Trophoblast cell (in vitro differentiated cells and primary cell): ENCODE measurements around the gene PSRC1.
A peak's percentile ranks its signal among the peaks of the same experiment; 100 is the strongest.

Experiments
- DNase-seq, 2 donors: peaks; one replicate each; pipeline ENCODE4 v3.0.0-alpha.2; 2016
- H2AFZ ChIP-seq: 2 replicates; pipeline ENCODE4 v1.6.1; 2013; ENCODE audit warnings: low read length, moderate library complexity, mild to moderate bottlenecking; ENCODE audit not compliant: insufficient read depth, poor library complexity
- H2AK5ac ChIP-seq: 2 replicates; pipeline ENCODE4 v1.6.1; 2013; ENCODE audit warnings: mild to moderate bottlenecking, low read length
- H2BK120ac ChIP-seq: 2 replicates; pipeline ENCODE4 v1.6.1; 2013; ENCODE audit warnings: low read length, mild to moderate bottlenecking, moderate library complexity; ENCODE audit not compliant: insufficient read depth, poor library complexity
- H2BK12ac ChIP-seq: 2 replicates; pipeline ENCODE4 v1.6.1; 2013; ENCODE audit warnings: mild to moderate bottlenecking, low read length, moderate library complexity
- H2BK5ac ChIP-seq: 2 replicates; pipeline ENCODE4 v1.6.1; 2013; ENCODE audit warnings: low read length, low read depth, moderate library complexity, mild to moderate bottlenecking; ENCODE audit not compliant: poor library complexity
- H3K14ac ChIP-seq: 2 replicates; pipeline ENCODE4 v1.6.1; 2013; ENCODE audit warnings: mild to moderate bottlenecking, low read length
- H3K18ac ChIP-seq: 2 replicates; pipeline ENCODE4 v1.6.1; 2013; ENCODE audit warnings: mild to moderate bottlenecking, low read length
- H3K23ac ChIP-seq: 2 replicates; pipeline ENCODE4 v1.6.1; 2013; ENCODE audit warnings: low read length
- H3K27ac ChIP-seq: 2 replicates; pipeline ENCODE4 v1.5.1; 2013; ENCODE audit warnings: low read depth, mild to moderate bottlenecking, inconsistent platforms, low read length, moderate library complexity
- H3K27me3 ChIP-seq: 2 replicates; pipeline ENCODE4 v1.6.1; 2013; ENCODE audit warnings: inconsistent platforms, mild to moderate bottlenecking, low read length, moderate library complexity; ENCODE audit not compliant: insufficient read depth
- H3K36me3 ChIP-seq, 2 experiments: 1 replicate in 1 of 2; 2 replicates in 1 of 2; pipeline ENCODE4 v1.6.1; 2013; ENCODE audit warnings: low read length in 2 of 2, mild to moderate bottlenecking in 2 of 2, moderate library complexity in 1 of 2; ENCODE audit not compliant: insufficient read depth in 2 of 2, control insufficient read depth in 1 of 2
- H3K4ac ChIP-seq: 2 replicates; pipeline ENCODE4 v1.6.1; 2013; ENCODE audit warnings: low read depth, mild to moderate bottlenecking, low read length, moderate library complexity
- H3K4me1 ChIP-seq, 2 experiments: 1 replicate in 1 of 2; 2 replicates in 1 of 2; pipeline ENCODE4 v1.6.1; 2013; ENCODE audit warnings: low read length in 2 of 2, mild to moderate bottlenecking in 2 of 2, moderate library complexity in 1 of 2; ENCODE audit not compliant: insufficient read depth in 2 of 2, control insufficient read depth in 1 of 2
- H3K4me2 ChIP-seq: 2 replicates; pipeline ENCODE4 v1.6.1; 2013; ENCODE audit warnings: inconsistent platforms, mild to moderate bottlenecking, low read length, moderate library complexity
- H3K4me3 ChIP-seq: 2 replicates; pipeline ENCODE4 v1.5.1; 2013; ENCODE audit warnings: mild to moderate bottlenecking, low read depth, low read length, inconsistent platforms
- H3K79me1 ChIP-seq: one replicate; pipeline ENCODE4 v1.6.1; 2013; ENCODE audit warnings: low read length
- H3K79me2 ChIP-seq: 2 replicates; pipeline ENCODE4 v1.6.1; 2013; ENCODE audit warnings: low read length, mild to moderate bottlenecking; ENCODE audit not compliant: control insufficient read depth, insufficient read depth, poor library complexity
- H3K9ac ChIP-seq: 2 replicates; pipeline ENCODE4 v1.6.1; 2013; ENCODE audit warnings: mild to moderate bottlenecking, low read length
- H3K9me3 ChIP-seq: 2 replicates; pipeline ENCODE4 v1.6.1; 2013; ENCODE audit warnings: low read depth, mild to moderate bottlenecking, control low read depth, inconsistent platforms, low read length; ENCODE audit not compliant: insufficient read depth
- H4K12ac ChIP-seq: 2 replicates; pipeline ENCODE4 v1.6.1; 2013; ENCODE audit warnings: low read depth, mild to moderate bottlenecking, low read length, moderate library complexity
- H4K8ac ChIP-seq: 2 replicates; pipeline ENCODE4 v1.6.1; 2013; ENCODE audit warnings: low read depth, mild to moderate bottlenecking, low read length, moderate library complexity
- H4K91ac ChIP-seq: one replicate; pipeline ENCODE4 v1.6.1; 2013; ENCODE audit warnings: low read depth, mild to moderate bottlenecking, low read length, moderate library complexity
- WGBS: extraction: QIAGEN DNeasy Blood & Tissue Kit; methylation state at CpG from one replicate; pipeline ENCODE4 v1.1.7; 2013; ENCODE audit warnings: missing lambda C conversion rate; ENCODE audit not compliant: insufficient read length, insufficient coverage; ENCODE audit errors: extremely low coverage; 5-methylcytosine and 5-hydroxymethylcytosine counted together

PSRC1 gene

DNA sequence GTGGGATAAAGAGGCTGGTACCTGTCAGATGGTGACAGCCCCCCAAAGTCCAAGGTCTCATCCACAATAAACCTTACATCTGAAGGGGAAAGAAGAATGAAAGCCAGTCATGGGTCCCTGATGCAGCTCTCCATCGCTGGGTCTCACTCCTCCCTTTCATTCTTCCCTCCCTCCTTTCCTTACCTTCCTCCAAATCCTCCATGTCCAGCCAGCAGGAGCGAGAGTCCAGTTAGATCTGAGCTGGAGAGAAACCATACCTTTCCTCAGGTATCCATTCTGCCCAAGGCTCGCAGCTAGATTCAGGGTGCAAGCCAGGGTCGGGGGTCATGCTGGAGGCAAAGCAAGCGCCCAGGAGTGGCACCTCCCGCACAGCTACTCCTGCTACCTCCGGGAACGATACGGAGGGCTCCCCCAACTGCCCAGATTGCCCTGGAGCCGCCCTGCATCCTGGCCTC, 421 bp downstream of the PSRC1 start:
- Histone ChIP-seq H4K12ac (peak overlapping the region; percentile 64), H3K9me3 (no peaks in the 10 kb centered on the region)
- WGBS: no CpG with 5 or more reads among the region's 10 CpGs

GRCh38 chr1:109281680-109282496, 1.1 kb downstream of the PSRC1 start:
- Histone ChIP-seq H3K27me3 (no peaks in the 10 kb centered on the region), H2AK5ac (peak overlapping the region; percentile 41), H3K18ac (peak overlapping the region; percentile 51), H3K14ac (peak overlapping the region; percentile 63), H4K8ac (peak overlapping the region; percentile 18), H4K12ac (peak overlapping the region; percentile 34), H2AFZ (peak overlapping the region; percentile 32), H2BK12ac (peak overlapping the region; percentile 46), H3K9me3 (no peaks in the 10 kb centered on the region), H3K36me3 (peaks cover 29 to 32% of the 10 kb centered on the region in 2 experiments), H4K91ac (peak overlapping the region; percentile 24), H3K23ac (no peak overlapping the region), H3K4me3 (peak overlapping the region; percentile 82), H3K4me2 (peak overlapping the region; percentile 74), H2BK5ac (no peak overlapping the region), H3K79me1 (peaks cover 24% of the 10 kb centered on the region), H3K9ac (peak overlapping the region; percentile 81), H2BK120ac (peak overlapping the region; percentile 20), H3K79me2 (peaks cover 19% of the 10 kb centered on the region), H3K27ac (no peak overlapping the region), H3K4me1 (peaks cover 24 to 45% of the 10 kb centered on the region in 2 experiments), H3K4ac (peak overlapping the region; percentile 93)
- WGBS: no CpG with 5 or more reads among the region's 28 CpGs
- no peak for DNase-seq

More for the DNA sequence above, 421 bp downstream of the PSRC1 start:
- H3K4me2 ChIP-seq: peak overlapping the region; percentile 74
- peak overlapping the region; percentile 73 for H4K8ac ChIP-seq
- H3K79me1 ChIP-seq: peaks cover 24% of the 10 kb centered on the region
- H3K4me3 ChIP-seq: peak overlapping the region; percentile 82
- H3K4me1 ChIP-seq: peaks cover 20 to 42% of the 10 kb centered on the region in 2 experiments
- no peak for DNase-seq
- peak overlapping the region; percentile 46 for H3K27ac ChIP-seq
- peak overlapping the region; percentile 93 for H3K4ac ChIP-seq
- H3K27me3 ChIP-seq: no peaks in the 10 kb centered on the region
- peaks cover 19% of the 10 kb centered on the region for H3K79me2 ChIP-seq
- peak overlapping the region; percentile 74 for H3K14ac ChIP-seq
- H2BK5ac ChIP-seq: peak overlapping the region; percentile 63
- H4K91ac ChIP-seq: peak overlapping the region; percentile 79
- peaks cover 29 to 32% of the 10 kb centered on the region in 2 experiments for H3K36me3 ChIP-seq
- no peak overlapping the region for H2BK12ac ChIP-seq
- H3K18ac ChIP-seq: peak overlapping the region; percentile 89
- H3K9ac ChIP-seq: peak overlapping the region; percentile 81
- H3K23ac ChIP-seq: no peak overlapping the region
- H2AK5ac ChIP-seq: no peak overlapping the region
- H2AFZ ChIP-seq: peak overlapping the region; percentile 47
- H2BK120ac ChIP-seq: peak overlapping the region; percentile 45

DNA sequence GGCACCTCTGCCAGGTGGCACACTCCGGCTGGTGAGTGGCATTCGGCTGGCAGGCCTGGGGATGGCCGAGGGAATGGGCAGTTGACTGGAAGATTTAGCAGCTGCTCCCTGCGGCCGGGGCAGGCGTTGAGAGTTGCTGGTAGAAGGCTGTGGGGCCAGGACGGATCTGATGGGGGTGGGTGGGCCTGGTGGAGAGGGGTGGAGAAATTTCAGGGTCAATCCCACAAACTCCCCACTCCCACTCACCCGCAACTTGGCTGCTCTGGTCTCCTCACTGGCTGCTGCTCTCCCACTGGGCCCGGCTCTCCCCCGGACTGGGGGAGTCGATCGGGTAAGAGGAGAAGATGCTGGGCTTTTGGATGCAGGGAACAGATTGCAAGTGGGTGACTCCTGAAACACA, 2.1 kb downstream of the PSRC1 start:
- Histone ChIP-seq H3K27me3 (no peaks in the 10 kb centered on the region), H3K4me2 (peak overlapping the region; percentile 74), H2BK5ac (no peak overlapping the region), H3K14ac (peak overlapping the region; percentile 54), H3K9me3 (no peaks in the 10 kb centered on the region), H3K9ac (peak overlapping the region; percentile 73), H3K4ac (peak overlapping the region; percentile 77), H3K79me2 (peaks cover 19% of the 10 kb centered on the region), H2BK120ac (no peak overlapping the region), H3K4me3 (no peak overlapping the region), H3K27ac (no peak overlapping the region), H3K36me3 (peaks cover 29 to 32% of the 10 kb centered on the region in 2 experiments), H4K91ac (no peak overlapping the region), H3K23ac (no peak overlapping the region), H2AFZ (no peak overlapping the region), H2AK5ac (no peak overlapping the region), H4K8ac (no peak overlapping the region), H3K18ac (no peak overlapping the region), H3K4me1 (peaks cover 28 to 44% of the 10 kb centered on the region in 2 experiments), H3K79me1 (peaks cover 24% of the 10 kb centered on the region), H2BK12ac (no peak overlapping the region), H4K12ac (no peak overlapping the region)
- no CpG with 5 or more reads among the region's 12 CpGs for WGBS
- no peak for DNase-seq

DNA sequence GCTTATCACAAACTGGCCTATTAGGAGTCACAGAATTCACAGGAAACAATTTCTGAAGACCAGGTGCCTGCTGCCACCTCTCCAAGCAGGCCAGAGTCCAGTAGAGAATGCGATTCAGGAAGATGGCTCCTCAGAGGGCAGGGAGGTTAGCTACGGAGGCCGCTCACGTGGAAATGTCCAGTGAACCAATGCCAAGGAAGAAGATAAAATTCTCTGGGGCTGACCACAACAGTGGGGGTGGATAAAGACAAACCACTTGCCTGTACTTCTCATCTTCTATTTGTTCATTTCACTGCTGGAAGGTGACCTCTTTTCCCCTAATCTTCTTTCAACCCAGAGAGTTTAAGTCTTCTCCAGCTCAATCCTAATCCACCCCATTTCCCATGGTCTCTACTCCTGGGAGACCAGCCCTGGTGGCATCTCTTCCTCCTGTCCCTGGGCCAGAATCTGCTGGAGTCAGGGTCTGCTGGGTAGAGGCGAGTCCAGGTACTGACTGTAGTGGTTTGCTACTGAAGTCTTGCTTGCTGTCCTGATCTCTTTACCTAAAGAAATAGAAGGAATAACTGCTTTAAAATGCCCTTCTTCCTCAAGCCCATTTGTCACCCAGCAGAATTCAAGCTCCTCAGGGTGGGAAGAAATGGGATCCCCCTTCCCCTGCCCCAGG, 3.2 kb downstream of the PSRC1 start:
- Histone ChIP-seq H3K36me3 (peaks cover 29 to 32% of the 10 kb centered on the region in 2 experiments), H3K79me1 (peaks cover 32% of the 10 kb centered on the region), H3K27ac (no peak overlapping the region), H2AK5ac (no peak overlapping the region), H2BK12ac (no peak overlapping the region), H3K4ac (peak overlapping the region; percentile 14), H3K27me3 (no peaks in the 10 kb centered on the region), H3K9ac (no peak overlapping the region), H3K4me3 (no peak overlapping the region), H2AFZ (no peak overlapping the region), H3K79me2 (peaks cover 19% of the 10 kb centered on the region), H3K18ac (no peak overlapping the region), H2BK120ac (no peak overlapping the region), H3K4me2 (peak overlapping the region; percentile 19), H3K4me1 (peaks cover 32 to 49% of the 10 kb centered on the region in 2 experiments), H3K23ac (no peak overlapping the region), H4K12ac (no peak overlapping the region), H3K9me3 (no peaks in the 10 kb centered on the region), H3K14ac (no peak overlapping the region), H4K8ac (peak overlapping the region; percentile 15), H2BK5ac (peak overlapping the region; percentile 6), H4K91ac (no peak overlapping the region)
- no peak for DNase-seq
- WGBS: no CpG with 5 or more reads among the region's 5 CpGs
